ENCODE results near the gene PDE8A. TPM values are rescaled to one million over a fixed set of nuclear protein-coding genes. Genes with fewer than 3 reads are reported as not detected.
A peak's percentile ranks its signal among the peaks of the same experiment; 100 is the strongest.

PDE8A gene
- total RNA-seq, 2 donors from 2014 or later, result 40.7 to 44.2 TPM

- H3K27ac Mint-ChIP-seq, result no peak overlapping the region
- ATAC-seq (no peak), DNase-seq (no peak)
- no peaks in the 10 kb centered on the region for H3K9me3 ChIP-seq (ENCODE audit: control insufficient read depth, low read length, poor library complexity, severe bottlenecking)
- H3K4me1 Mint-ChIP-seq, result no peaks in the 10 kb centered on the region
- H3K4me3 Mint-ChIP-seq, result no peak overlapping the region
- H3K36me3 Mint-ChIP-seq (ENCODE audit: low read depth), result peaks cover 4% of the 10 kb centered on the region
- peaks cover 36% of the 10 kb centered on the region for H3K27me3 Mint-ChIP-seq
Measured at GRCh38 chr15:84950570-84951111, 31.0 kb upstream of the PDE8A start.

- no peak for DNase-seq
- H3K4me1 Mint-ChIP-seq, result peaks cover 7% of the 10 kb centered on the region
Measured at GRCh38 chr15:84951736-84952135, 29.9 kb upstream of the PDE8A start.

GRCh38 chr15:84953136-84953535 lies 28.5 kb upstream of the PDE8A start:
- DNase-seq, result no peak
- no peak overlapping the region for H3K4me3 Mint-ChIP-seq

More at GRCh38 chr15:84951736-84952135, 29.9 kb upstream of the PDE8A start:
- Mint-ChIP-seq H3K4me3 (no peak overlapping the region), H3K27me3 (peaks cover 45% of the 10 kb centered on the region), H3K27ac (no peak overlapping the region), H3K36me3 (ENCODE audit: low read depth) (peaks cover 4% of the 10 kb centered on the region)
- no peak for ATAC-seq
- H3K9me3 ChIP-seq (ENCODE audit: control insufficient read depth, low read length, poor library complexity, severe bottlenecking), result no peaks in the 10 kb centered on the region

GRCh38 chr15:84953726-84954125 lies 27.9 kb upstream of the PDE8A start:
- peaks cover 36% of the 10 kb centered on the region for H3K27me3 Mint-ChIP-seq
- H3K27ac Mint-ChIP-seq, result no peak overlapping the region
- no peaks in the 10 kb centered on the region for H3K9me3 ChIP-seq (ENCODE audit: control insufficient read depth, low read length, poor library complexity, severe bottlenecking)
- peaks cover 2% of the 10 kb centered on the region for H3K36me3 Mint-ChIP-seq (ENCODE audit: low read depth)
- ATAC-seq (no peak), DNase-seq (no peak)
- peaks cover 9% of the 10 kb centered on the region for H3K4me1 Mint-ChIP-seq
- no peak overlapping the region for H3K4me3 Mint-ChIP-seq

More at GRCh38 chr15:84953136-84953535, 28.5 kb upstream of the PDE8A start:
- Mint-ChIP-seq H3K4me1 (peaks cover 9% of the 10 kb centered on the region), H3K36me3 (ENCODE audit: low read depth) (peaks cover 2% of the 10 kb centered on the region), H3K27ac (no peak overlapping the region), H3K27me3 (peaks cover 42% of the 10 kb centered on the region)
- no peak for ATAC-seq
- H3K9me3 ChIP-seq (ENCODE audit: control insufficient read depth, low read length, poor library complexity, severe bottlenecking), result no peaks in the 10 kb centered on the region

GRCh38 chr15:84955089-84955848 lies 26.4 kb upstream of the PDE8A start:
- DNase-seq, result peak in 2 of 3 donors; percentile 30 to 32
- no peaks in the 10 kb centered on the region for H3K9me3 ChIP-seq (ENCODE audit: control insufficient read depth, low read length, poor library complexity, severe bottlenecking)
- peak; percentile 61 for ATAC-seq
- peak overlapping the region; percentile 21 for H3K4me3 Mint-ChIP-seq
- peaks cover 9% of the 10 kb centered on the region for H3K4me1 Mint-ChIP-seq
- peaks cover 3% of the 10 kb centered on the region for H3K36me3 Mint-ChIP-seq (ENCODE audit: low read depth)
- H3K27me3 Mint-ChIP-seq, result peaks cover 34% of the 10 kb centered on the region
- H3K27ac Mint-ChIP-seq, result no peak overlapping the region

- ATAC-seq (no peak), DNase-seq (no peak)
- no peaks in the 10 kb centered on the region for H3K9me3 ChIP-seq (ENCODE audit: control insufficient read depth, low read length, poor library complexity, severe bottlenecking)
- peaks cover 36% of the 10 kb centered on the region for H3K27me3 Mint-ChIP-seq
- H3K36me3 Mint-ChIP-seq (ENCODE audit: low read depth), result peaks cover 6% of the 10 kb centered on the region
- no peak overlapping the region for H3K4me3 Mint-ChIP-seq
- H3K27ac Mint-ChIP-seq, result no peak overlapping the region
- H3K4me1 Mint-ChIP-seq, result peaks cover 9% of the 10 kb centered on the region
Measured at GRCh38 chr15:84956199-84956598, 25.5 kb upstream of the PDE8A start.

- H3K4me3 Mint-ChIP-seq, result no peak overlapping the region
- ATAC-seq, result no peak
- no peaks in the 10 kb centered on the region for H3K9me3 ChIP-seq (ENCODE audit: control insufficient read depth, low read length, poor library complexity, severe bottlenecking)
- H3K36me3 Mint-ChIP-seq (ENCODE audit: low read depth), result peaks cover 8% of the 10 kb centered on the region
- H3K27me3 Mint-ChIP-seq, result peaks cover 44% of the 10 kb centered on the region
- DNase-seq, result no peak
- no peak overlapping the region for H3K27ac Mint-ChIP-seq
- peaks cover 9% of the 10 kb centered on the region for H3K4me1 Mint-ChIP-seq
Measured at GRCh38 chr15:84960391-84961113, 21.1 kb upstream of the PDE8A start.

- no peak for DNase-seq
- H3K9me3 ChIP-seq (ENCODE audit: control insufficient read depth, low read length, poor library complexity, severe bottlenecking), result no peaks in the 10 kb centered on the region
- H3K27ac Mint-ChIP-seq, result no peak overlapping the region
- no peak for ATAC-seq
- peaks cover 38% of the 10 kb centered on the region for H3K27me3 Mint-ChIP-seq
- H3K4me1 Mint-ChIP-seq, result peaks cover 5% of the 10 kb centered on the region
- H3K4me3 Mint-ChIP-seq, result no peak overlapping the region
- H3K36me3 Mint-ChIP-seq (ENCODE audit: low read depth), result peaks cover 8% of the 10 kb centered on the region
Measured at GRCh38 chr15:84961114-84961452, 20.6 kb upstream of the PDE8A start.

- Mint-ChIP-seq H3K4me1 (peaks cover 2% of the 10 kb centered on the region), H3K27ac (no peak overlapping the region), H3K36me3 (ENCODE audit: low read depth) (peaks cover 8% of the 10 kb centered on the region), H3K27me3 (peaks cover 32% of the 10 kb centered on the region), H3K4me3 (no peak overlapping the region)
- no peaks in the 10 kb centered on the region for H3K9me3 ChIP-seq (ENCODE audit: control insufficient read depth, low read length, poor library complexity, severe bottlenecking)
- DNase-seq (no peak), ATAC-seq (no peak)
Measured at GRCh38 chr15:84961707-84962106, 19.9 kb upstream of the PDE8A start.

- Mint-ChIP-seq H3K27me3 (peaks cover 31% of the 10 kb centered on the region), H3K36me3 (ENCODE audit: low read depth) (peaks cover 8% of the 10 kb centered on the region), H3K4me3 (no peak overlapping the region), H3K4me1 (no peaks in the 10 kb centered on the region), H3K27ac (no peak overlapping the region)
- DNase-seq, result no peak
- ATAC-seq, result no peak
- H3K9me3 ChIP-seq (ENCODE audit: control insufficient read depth, low read length, poor library complexity, severe bottlenecking), result no peaks in the 10 kb centered on the region
Measured at GRCh38 chr15:84962955-84963354, 18.7 kb upstream of the PDE8A start.

- Mint-ChIP-seq H3K27me3 (peaks cover 29% of the 10 kb centered on the region), H3K36me3 (ENCODE audit: low read depth) (peaks cover 2% of the 10 kb centered on the region), H3K4me1 (no peaks in the 10 kb centered on the region), H3K4me3 (no peak overlapping the region), H3K27ac (no peak overlapping the region)
- no peak for DNase-seq
- ATAC-seq, result no peak
- no peaks in the 10 kb centered on the region for H3K9me3 ChIP-seq (ENCODE audit: control insufficient read depth, low read length, poor library complexity, severe bottlenecking)
Measured at GRCh38 chr15:84967380-84967779, 14.3 kb upstream of the PDE8A start.

GRCh38 chr15:84968301-84968700 lies 13.4 kb upstream of the PDE8A start:
- Mint-ChIP-seq H3K4me3 (no peak overlapping the region), H3K4me1 (no peaks in the 10 kb centered on the region), H3K36me3 (ENCODE audit: low read depth) (peaks cover 2% of the 10 kb centered on the region), H3K27me3 (peaks cover 26% of the 10 kb centered on the region), H3K27ac (no peak overlapping the region)
- H3K9me3 ChIP-seq (ENCODE audit: control insufficient read depth, low read length, poor library complexity, severe bottlenecking), result no peaks in the 10 kb centered on the region
- DNase-seq (no peak), ATAC-seq (no peak)

GRCh38 chr15:84969257-84969656 lies 12.4 kb upstream of the PDE8A start:
- no peak overlapping the region for H3K4me3 Mint-ChIP-seq
- ATAC-seq (no peak), DNase-seq (no peak)
- no peaks in the 10 kb centered on the region for H3K9me3 ChIP-seq (ENCODE audit: control insufficient read depth, low read length, poor library complexity, severe bottlenecking)
- H3K27ac Mint-ChIP-seq, result no peak overlapping the region
- peaks cover 19% of the 10 kb centered on the region for H3K27me3 Mint-ChIP-seq
- H3K4me1 Mint-ChIP-seq, result no peaks in the 10 kb centered on the region
- no peaks in the 10 kb centered on the region for H3K36me3 Mint-ChIP-seq (ENCODE audit: low read depth)

Measured in T-helper 17 cell (primary cell).